HUES48 (cell line): ENCODE results near the gene ERMN.
"Not testable (repeated sequence)": the region's sequence is repeated elsewhere in the genome, so short reads cannot be mapped to it uniquely, and the experiment has no call there.

Experiments
- H3K27ac ChIP-seq: one replicate; pipeline ENCODE4 v1.7.0; 2013; ENCODE audit warnings: low read depth, low read length, inconsistent platforms
- H3K27me3 ChIP-seq: 2 replicates; pipeline ENCODE4 v1.6.1; 2013; ENCODE audit warnings: mild to moderate bottlenecking, low read length; ENCODE audit not compliant: control insufficient read depth, insufficient read depth
- H3K36me3 ChIP-seq: 2 replicates; pipeline ENCODE4 v1.6.1; 2013; ENCODE audit warnings: low read length; ENCODE audit not compliant: control insufficient read depth, insufficient read depth
- H3K4me1 ChIP-seq: 2 replicates; pipeline ENCODE4 v1.6.1; 2013; ENCODE audit warnings: mild to moderate bottlenecking, low read length; ENCODE audit not compliant: control insufficient read depth, insufficient read depth
- H3K4me3 ChIP-seq: 2 replicates; pipeline ENCODE4 v1.5.1; 2013; ENCODE audit warnings: mild to moderate bottlenecking, low read depth, low read length
- H3K9ac ChIP-seq: 2 replicates; pipeline ENCODE4 v1.6.1; 2013; ENCODE audit warnings: mild to moderate bottlenecking, low read depth, low read length, moderate library complexity
- H3K9me3 ChIP-seq: 2 replicates; pipeline ENCODE4 v1.6.1; 2013; ENCODE audit warnings: low read length; ENCODE audit not compliant: control insufficient read depth, insufficient read depth

The ERMN gene

GRCh38 chr2:157348291-157348921 is 22.8 kb upstream of the ERMN start:
- Histone ChIP-seq H3K4me3 (no peak overlapping the region), H3K9me3 (peaks cover 10% of the 10 kb centered on the region), H3K27ac (no peak overlapping the region), H3K4me1 (peaks cover 9% of the 10 kb centered on the region), H3K9ac (no peak overlapping the region), H3K36me3 (no peaks in the 10 kb centered on the region), H3K27me3 (no peaks in the 10 kb centered on the region)

- Histone ChIP-seq H3K9ac (no peak overlapping the region; the same call in 1 of the 2 replicates), H3K27me3 (no peaks in the 10 kb centered on the region), H3K9me3 (peaks cover 14% of the 10 kb centered on the region), H3K27ac (peak overlapping the region; percentile 93), H3K4me3 (no peak overlapping the region), H3K4me1 (peaks cover 9% of the 10 kb centered on the region), H3K36me3 (no peaks in the 10 kb centered on the region)
Measured at GRCh38 chr2:157345647-157346389, 20.2 kb upstream of the ERMN start.

GRCh38 chr2:157341381-157341780 is 15.8 kb upstream of the ERMN start:
- not testable (repeated sequence) for H3K9ac ChIP-seq, H3K36me3 ChIP-seq, H3K27me3 ChIP-seq, H3K4me3 ChIP-seq, H3K27ac ChIP-seq
- Histone ChIP-seq H3K4me1 (peaks cover 25% of the 10 kb centered on the region), H3K9me3 (peaks cover 14% of the 10 kb centered on the region)

- Histone ChIP-seq H3K4me1 (peaks cover 18% of the 10 kb centered on the region), H3K36me3 (no peaks in the 10 kb centered on the region), H3K4me3 (no peak overlapping the region; the same call in 1 of the 2 replicates), H3K27me3 (no peaks in the 10 kb centered on the region), H3K9me3 (peaks cover 14% of the 10 kb centered on the region), H3K27ac (peak overlapping the region; percentile 20), H3K9ac (no peak overlapping the region)
Measured at GRCh38 chr2:157339965-157340655, 14.5 kb upstream of the ERMN start.

GRCh38 chr2:157337978-157338377 is 12.4 kb upstream of the ERMN start:
- Histone ChIP-seq H3K9me3 (peaks cover 2% of the 10 kb centered on the region; the same call in 1 of the 2 replicates), H3K27me3 (no peaks in the 10 kb centered on the region), H3K27ac (no peak overlapping the region), H3K4me3 (no peak overlapping the region), H3K4me1 (peaks cover 18% of the 10 kb centered on the region), H3K9ac (no peak overlapping the region), H3K36me3 (no peaks in the 10 kb centered on the region)

GRCh38 chr2:157336137-157337010 is 10.8 kb upstream of the ERMN start:
- H3K36me3 ChIP-seq = no peaks in the 10 kb centered on the region
- peaks cover 18% of the 10 kb centered on the region for H3K4me1 ChIP-seq
- H3K27me3 ChIP-seq = no peaks in the 10 kb centered on the region
- H3K4me3 ChIP-seq = no peak overlapping the region
- no peak overlapping the region for H3K27ac ChIP-seq
- H3K9ac ChIP-seq = no peak overlapping the region
- no peaks in the 10 kb centered on the region for H3K9me3 ChIP-seq

GRCh38 chr2:157334797-157335196 is 9.2 kb upstream of the ERMN start:
- Histone ChIP-seq H3K36me3 (no peaks in the 10 kb centered on the region), H3K9me3 (no peaks in the 10 kb centered on the region), H3K4me1 (peaks cover 10% of the 10 kb centered on the region), H3K27ac (no peak overlapping the region), H3K4me3 (no peak overlapping the region), H3K9ac (no peak overlapping the region), H3K27me3 (no peaks in the 10 kb centered on the region)

GRCh38 chr2:157334335-157334734 is 8.7 kb upstream of the ERMN start:
- Histone ChIP-seq H3K36me3 (no peaks in the 10 kb centered on the region), H3K9ac (no peak overlapping the region), H3K4me3 (no peak overlapping the region), H3K4me1 (peaks cover 6% of the 10 kb centered on the region), H3K27me3 (no peaks in the 10 kb centered on the region), H3K9me3 (no peaks in the 10 kb centered on the region), H3K27ac (no peak overlapping the region)

- H3K36me3 ChIP-seq = no peaks in the 10 kb centered on the region
- no peak overlapping the region for H3K27ac ChIP-seq
- no peak overlapping the region for H3K4me3 ChIP-seq
- H3K4me1 ChIP-seq = no peaks in the 10 kb centered on the region
- no peaks in the 10 kb centered on the region for H3K9me3 ChIP-seq
- H3K27me3 ChIP-seq = no peaks in the 10 kb centered on the region
- no peak overlapping the region for H3K9ac ChIP-seq
Measured at GRCh38 chr2:157333304-157334047, 7.9 kb upstream of the ERMN start.

GRCh38 chr2:157329524-157329923 is 3.9 kb upstream of the ERMN start:
- Histone ChIP-seq H3K4me1 (peaks cover 18% of the 10 kb centered on the region), H3K4me3 (no peak overlapping the region), H3K27ac (no peak overlapping the region), H3K36me3 (no peaks in the 10 kb centered on the region), H3K9me3 (no peaks in the 10 kb centered on the region), H3K27me3 (no peaks in the 10 kb centered on the region), H3K9ac (no peak overlapping the region)
